ENCODE data around the gene VPS45.
A peak's percentile ranks its signal among the peaks of the same experiment; 100 is the strongest.
"Not testable (repeated sequence)": the region's sequence is repeated elsewhere in the genome, so short reads cannot be mapped to it uniquely, and the experiment has no call there.

Gene VPS45

GRCh38 chr1:150067184-150068108 lies at the start of gene VPS45:
VPS45 (plus strand) TSS chr1:150067776; CDS start chr1:150067858, 82 bp downstream.
- peak; percentile 87 for DNase-seq (ENCODE audit: low spot score)
- Mint-ChIP-seq H3K4me3 (peak within 1 kb of the TSS; percentile 96), H3K27ac (peak within 1 kb of the TSS; percentile 92), H3K4me1 (ENCODE audit: low read depth) (peaks cover 29% of the 10 kb centered on the region), H3K36me3 (ENCODE audit: low read depth) (peaks cover 10% of the 10 kb centered on the region), H3K27me3 (ENCODE audit: low read depth) (no peaks in the 10 kb centered on the region), H3K9me3 (no peaks in the 10 kb centered on the region)

GRCh38 chr1:150018165-150018564 lies 49.4 kb upstream of the VPS45 start:
- no peaks in the 10 kb centered on the region for H3K36me3 Mint-ChIP-seq (ENCODE audit: low read depth)
- peaks cover 2% of the 10 kb centered on the region for H3K4me1 Mint-ChIP-seq (ENCODE audit: low read depth)
- no peak overlapping the region for H3K27ac Mint-ChIP-seq
- DNase-seq (ENCODE audit: low spot score) = no peak
- no peaks in the 10 kb centered on the region for H3K9me3 Mint-ChIP-seq
- peaks cover 7% of the 10 kb centered on the region for H3K27me3 Mint-ChIP-seq (ENCODE audit: low read depth)
- no peak overlapping the region for H3K4me3 Mint-ChIP-seq

GRCh38 chr1:150020711-150021110 lies 46.9 kb upstream of the VPS45 start:
- H3K4me3 Mint-ChIP-seq = no peak overlapping the region
- H3K4me1 Mint-ChIP-seq (ENCODE audit: low read depth) = no peaks in the 10 kb centered on the region
- no peaks in the 10 kb centered on the region for H3K9me3 Mint-ChIP-seq
- DNase-seq (ENCODE audit: low spot score) = no peak
- peaks cover 15% of the 10 kb centered on the region for H3K27me3 Mint-ChIP-seq (ENCODE audit: low read depth)
- H3K27ac Mint-ChIP-seq = no peak overlapping the region
- H3K36me3 Mint-ChIP-seq (ENCODE audit: low read depth) = no peaks in the 10 kb centered on the region

GRCh38 chr1:150021191-150021694 lies 46.3 kb upstream of the VPS45 start:
- Mint-ChIP-seq H3K4me1 (ENCODE audit: low read depth) (no peaks in the 10 kb centered on the region), H3K4me3 (no peak overlapping the region), H3K27ac (no peak overlapping the region), H3K27me3 (ENCODE audit: low read depth) (peaks cover 15% of the 10 kb centered on the region), H3K9me3 (no peaks in the 10 kb centered on the region), H3K36me3 (ENCODE audit: low read depth) (no peaks in the 10 kb centered on the region)
- DNase-seq (ENCODE audit: low spot score) = no peak

GRCh38 chr1:150022357-150022756 lies 45.2 kb upstream of the VPS45 start:
- no peaks in the 10 kb centered on the region for H3K9me3 Mint-ChIP-seq
- no peak overlapping the region for H3K27ac Mint-ChIP-seq
- DNase-seq (ENCODE audit: low spot score) = no peak
- peaks cover 18% of the 10 kb centered on the region for H3K27me3 Mint-ChIP-seq (ENCODE audit: low read depth)
- H3K4me3 Mint-ChIP-seq = no peak overlapping the region
- H3K4me1 Mint-ChIP-seq (ENCODE audit: low read depth) = peaks cover 1% of the 10 kb centered on the region
- no peaks in the 10 kb centered on the region for H3K36me3 Mint-ChIP-seq (ENCODE audit: low read depth)

GRCh38 chr1:150024156-150024555 lies 43.4 kb upstream of the VPS45 start:
- no peak for DNase-seq (ENCODE audit: low spot score)
- H3K27ac Mint-ChIP-seq = no peak overlapping the region
- no peak overlapping the region for H3K4me3 Mint-ChIP-seq
- peaks cover 1% of the 10 kb centered on the region for H3K4me1 Mint-ChIP-seq (ENCODE audit: low read depth)
- no peaks in the 10 kb centered on the region for H3K36me3 Mint-ChIP-seq (ENCODE audit: low read depth)
- H3K9me3 Mint-ChIP-seq = no peaks in the 10 kb centered on the region
- peaks cover 20% of the 10 kb centered on the region for H3K27me3 Mint-ChIP-seq (ENCODE audit: low read depth)

- no peaks in the 10 kb centered on the region for H3K36me3 Mint-ChIP-seq (ENCODE audit: low read depth)
- H3K4me1 Mint-ChIP-seq (ENCODE audit: low read depth) = peaks cover 1% of the 10 kb centered on the region
- DNase-seq (ENCODE audit: low spot score) = no peak
- no peak overlapping the region for H3K4me3 Mint-ChIP-seq
- no peak overlapping the region for H3K27ac Mint-ChIP-seq
- no peaks in the 10 kb centered on the region for H3K9me3 Mint-ChIP-seq
- peaks cover 30% of the 10 kb centered on the region for H3K27me3 Mint-ChIP-seq (ENCODE audit: low read depth)
Measured at GRCh38 chr1:150028322-150028721, 39.3 kb upstream of the VPS45 start.

GRCh38 chr1:150034336-150034735 lies 33.2 kb upstream of the VPS45 start:
- Mint-ChIP-seq H3K36me3 (ENCODE audit: low read depth) (no peaks in the 10 kb centered on the region), H3K27me3 (ENCODE audit: low read depth) (peaks cover 25% of the 10 kb centered on the region), H3K4me3 (no peak overlapping the region), H3K4me1 (ENCODE audit: low read depth) (no peaks in the 10 kb centered on the region), H3K9me3 (no peaks in the 10 kb centered on the region), H3K27ac (no peak overlapping the region)
- DNase-seq (ENCODE audit: low spot score) = no peak

- Mint-ChIP-seq H3K27ac (no peak overlapping the region), H3K4me3 (no peak overlapping the region), H3K9me3 (no peaks in the 10 kb centered on the region), H3K36me3 (ENCODE audit: low read depth) (no peaks in the 10 kb centered on the region), H3K27me3 (ENCODE audit: low read depth) (peaks cover 11% of the 10 kb centered on the region), H3K4me1 (ENCODE audit: low read depth) (peaks cover 4% of the 10 kb centered on the region)
- no peak for DNase-seq (ENCODE audit: low spot score)
Measured at GRCh38 chr1:150049926-150050325, 17.6 kb upstream of the VPS45 start.

GRCh38 chr1:150051089-150051373 lies 16.5 kb upstream of the VPS45 start:
- H3K4me1 Mint-ChIP-seq (ENCODE audit: low read depth) = peaks cover 4% of the 10 kb centered on the region
- no peaks in the 10 kb centered on the region for H3K36me3 Mint-ChIP-seq (ENCODE audit: low read depth)
- no peaks in the 10 kb centered on the region for H3K9me3 Mint-ChIP-seq
- H3K27me3 Mint-ChIP-seq (ENCODE audit: low read depth) = peaks cover 13% of the 10 kb centered on the region
- no peak overlapping the region for H3K27ac Mint-ChIP-seq
- no peak overlapping the region for H3K4me3 Mint-ChIP-seq
- DNase-seq (ENCODE audit: low spot score) = no peak

- DNase-seq (ENCODE audit: low spot score); H3K4me1 Mint-ChIP-seq (ENCODE audit: low read depth); H3K36me3 Mint-ChIP-seq (ENCODE audit: low read depth); H3K4me3 Mint-ChIP-seq; H3K27ac Mint-ChIP-seq; H3K9me3 Mint-ChIP-seq: not testable (repeated sequence)
- peaks cover 19% of the 10 kb centered on the region for H3K27me3 Mint-ChIP-seq (ENCODE audit: low read depth)
Measured at GRCh38 chr1:150051905-150052412, 15.6 kb upstream of the VPS45 start.

GRCh38 chr1:150053926-150054325 lies 13.7 kb upstream of the VPS45 start:
- Mint-ChIP-seq H3K9me3 (no peaks in the 10 kb centered on the region), H3K27me3 (ENCODE audit: low read depth) (peaks cover 22% of the 10 kb centered on the region), H3K36me3 (ENCODE audit: low read depth) (no peaks in the 10 kb centered on the region), H3K27ac (no peak overlapping the region), H3K4me3 (no peak overlapping the region), H3K4me1 (ENCODE audit: low read depth) (peaks cover 4% of the 10 kb centered on the region)
- DNase-seq (ENCODE audit: low spot score) = no peak

GRCh38 chr1:150055507-150055906 lies 12.1 kb upstream of the VPS45 start:
- H3K27ac Mint-ChIP-seq; H3K4me3 Mint-ChIP-seq; H3K9me3 Mint-ChIP-seq; H3K4me1 Mint-ChIP-seq (ENCODE audit: low read depth); DNase-seq (ENCODE audit: low spot score); H3K36me3 Mint-ChIP-seq (ENCODE audit: low read depth): not testable (repeated sequence)
- H3K27me3 Mint-ChIP-seq (ENCODE audit: low read depth) = peaks cover 25% of the 10 kb centered on the region

GRCh38 chr1:150056407-150056806 lies 11.2 kb upstream of the VPS45 start:
- no peak for DNase-seq (ENCODE audit: low spot score)
- Mint-ChIP-seq H3K4me1 (ENCODE audit: low read depth) (peaks cover 4% of the 10 kb centered on the region), H3K36me3 (ENCODE audit: low read depth) (no peaks in the 10 kb centered on the region), H3K4me3 (no peak overlapping the region), H3K27me3 (ENCODE audit: low read depth) (peaks cover 23% of the 10 kb centered on the region), H3K9me3 (no peaks in the 10 kb centered on the region), H3K27ac (no peak overlapping the region)
